ENCODE results near the gene C9orf50.
A peak's percentile ranks its signal among the peaks of the same experiment; 100 is the strongest.
"Not testable (repeated sequence)": the region's sequence is repeated elsewhere in the genome, so short reads cannot be mapped to it uniquely, and the experiment has no call there.

The C9orf50 gene

GRCh38 chr9:129648092-129648763 lies 27.3 kb upstream of the C9orf50 start:
- no peak for DNase-seq (ENCODE audit: low spot score)

- no peak for DNase-seq (ENCODE audit: low spot score)
Observed at GRCh38 chr9:129647635-129648034, 26.7 kb upstream of the C9orf50 start.

- no peak for DNase-seq (ENCODE audit: low spot score)
Observed at GRCh38 chr9:129646654-129647053, 25.8 kb upstream of the C9orf50 start.

- no peak for DNase-seq (ENCODE audit: low spot score)
Observed at GRCh38 chr9:129646252-129646651, 25.4 kb upstream of the C9orf50 start.

GRCh38 chr9:129644902-129645301 lies 24.0 kb upstream of the C9orf50 start:
- DNase-seq (ENCODE audit: low spot score), result no peak

GRCh38 chr9:129644365-129644764 lies 23.5 kb upstream of the C9orf50 start:
- no peak for DNase-seq (ENCODE audit: low spot score)

- no peak for DNase-seq (ENCODE audit: low spot score)
Observed at GRCh38 chr9:129643706-129644105, 22.8 kb upstream of the C9orf50 start.

- DNase-seq (ENCODE audit: low spot score), result peak; percentile 100
Observed at GRCh38 chr9:129641750-129642585, 21.1 kb upstream of the C9orf50 start, which contains the start of gene ASB6. Gene ASB6 (minus strand): TSS chr9:129642151. CDS start chr9:129641999, 152 bp downstream.

- no peak for DNase-seq (ENCODE audit: low spot score)
Observed at GRCh38 chr9:129640871-129641749, 20.2 kb upstream of the C9orf50 start.

GRCh38 chr9:129640086-129640870 lies 19.4 kb upstream of the C9orf50 start:
- no peak for DNase-seq (ENCODE audit: low spot score)

GRCh38 chr9:129639756-129640085 lies 18.8 kb upstream of the C9orf50 start:
- no peak for DNase-seq (ENCODE audit: low spot score)

GRCh38 chr9:129639034-129639630 lies 18.2 kb upstream of the C9orf50 start:
- DNase-seq (ENCODE audit: low spot score), result no peak

- DNase-seq (ENCODE audit: low spot score), result no peak
Observed at GRCh38 chr9:129637673-129638439, 17.0 kb upstream of the C9orf50 start.

GRCh38 chr9:129637102-129637501 lies 16.2 kb upstream of the C9orf50 start:
- DNase-seq (ENCODE audit: low spot score), result no peak

GRCh38 chr9:129636343-129636742 lies 15.4 kb upstream of the C9orf50 start:
- DNase-seq (ENCODE audit: low spot score), result not testable (repeated sequence)

- no peak for DNase-seq (ENCODE audit: low spot score)
Observed at GRCh38 chr9:129635099-129636065, 14.5 kb upstream of the C9orf50 start.

- no peak for DNase-seq (ENCODE audit: low spot score)
Observed at GRCh38 chr9:129633848-129634247, 12.9 kb upstream of the C9orf50 start.

- DNase-seq (ENCODE audit: low spot score), result no peak
Observed at GRCh38 chr9:129633207-129633606, 12.3 kb upstream of the C9orf50 start.

GRCh38 chr9:129632460-129632859 lies 11.6 kb upstream of the C9orf50 start:
- DNase-seq (ENCODE audit: low spot score), result no peak

Data from iPS-NIHi11 (cell line).